HCT116 (cell line): ENCODE data around the gene HIVEP2. TPM values are rescaled to one million over a fixed set of nuclear protein-coding genes. Genes with fewer than 3 reads are reported as not detected.

Experiments used
- ATAC-seq: fragments of 200-7000 bp; cut with Tn5 transposase; 2 replicates; pipeline ENCODE4 v1.9.1; 2020; ENCODE audit warnings: mild to moderate bottlenecking, moderate library complexity
- BruUV-seq: library from RNA; stranded (reverse); fragments of 400-500 nt; replicated peaks from 2 replicates; lab custom pipeline; 2021; lab: Mats Ljungman, UMichigan
- CTCF ChIA-PET: fragments of 300-600 bp; sonication (Branson Sonifier 250); formaldehyde crosslinking; loops from one replicate; lab custom pipeline; 2021; ENCODE audit warnings: antibody characterized with exemption; lab: Charles Lee
- POLR2A ChIA-PET: fragments of 300-600, 350-600 bp; sonication (Branson Sonifier 250); formaldehyde crosslinking; loops from one replicate; lab custom pipeline; 2021; ENCODE audit warnings: antibody characterized with exemption; lab: Charles Lee
- RAD21 ChIA-PET, 2 experiments: fragments of 300-600 bp; sonication (Branson Sonifier 250); formaldehyde crosslinking; loops; one replicate each; lab custom pipeline; 2023; ENCODE audit warnings: low total read pairs in 2 of 2; ENCODE audit not compliant: uncharacterized antibody in 2 of 2, unreplicated experiment in 2 of 2, low non-redundant PET in 1 of 2; lab: Charles Lee
- DNase-seq: peaks from one replicate; pipeline ENCODE4 v3.0.0-alpha.2; 2010; ENCODE audit warnings: low read depth, low spot score
- H2AFZ ChIP-seq: fragments of 200-600 bp; shearing (Covaris generic), sonication (generic); 2 replicates; pipeline ENCODE4 v1.6.1; 2017; ENCODE audit warnings: low read depth, mixed run types, mixed read lengths, antibody characterized with exemption, low read length; ENCODE audit not compliant: poor library complexity, severe bottlenecking
- H3K27ac ChIP-seq: 2 replicates; pipeline ENCODE4 v1.5.1; 2012; ENCODE audit warnings: low read depth, low read length
- H3K27me3 ChIP-seq: fragments of 200-600 bp; sonication (generic); 2 replicates; pipeline ENCODE4 v1.6.1; 2016; ENCODE audit warnings: mixed run types, low read length, mixed read lengths; ENCODE audit not compliant: insufficient read depth
- H3K36me3 ChIP-seq, 2 experiments: fragments of 200-500 bp in 1 of 2; fragments of 200-600 bp in 1 of 2; sonication (Bioruptor generic) in 1 of 2; sonication (generic) in 1 of 2; 2 replicates each; pipeline versions ENCODE4 v1.5.1 to v1.6.1; 2014 to 2016; ENCODE audit warnings: low read length in 2 of 2, inconsistent platforms in 1 of 2, mixed read lengths in 1 of 2, mixed run types in 1 of 2; ENCODE audit not compliant: insufficient read depth in 2 of 2, control insufficient read depth in 1 of 2
- H3K4me1 ChIP-seq, 2 experiments: fragments of 200-600 bp in 1 of 2; sonication (generic) in 1 of 2; 2 replicates each; pipeline versions ENCODE4 v1.5.1 to v1.6.1; 2012 to 2017; ENCODE audit warnings: low read length in 2 of 2, inconsistent platforms in 1 of 2, mild to moderate bottlenecking in 1 of 2, mixed read lengths in 1 of 2, mixed run types in 1 of 2, moderate library complexity in 1 of 2; ENCODE audit not compliant: insufficient read depth in 2 of 2, control insufficient read depth in 1 of 2
- H3K4me2 ChIP-seq: fragments of 200-600 bp; sonication (generic); 2 replicates; pipeline ENCODE4 v1.6.1; 2017; ENCODE audit warnings: mixed run types, low read length, mixed read lengths
- H3K4me3 ChIP-seq, 2 experiments: fragments of 200-600 bp in 1 of 2; sonication (generic) in 1 of 2; replicated peaks in 1 of 2; 2 replicates each; pipeline ENCODE4 v1.5.1; 2011 to 2016; ENCODE audit warnings: low read length in 2 of 2, control low read depth in 1 of 2, low read depth in 1 of 2, mild to moderate bottlenecking in 1 of 2, mixed read lengths in 1 of 2, mixed run types in 1 of 2
- H3K79me2 ChIP-seq: fragments of 200-600 bp; sonication (generic); 2 replicates; pipeline ENCODE4 v1.6.1; 2017; ENCODE audit warnings: mild to moderate bottlenecking, mixed run types, low read length, moderate library complexity, mixed read lengths; ENCODE audit not compliant: insufficient read depth
- H3K9ac ChIP-seq: fragments of 200-600 bp; sonication (generic); 2 replicates; pipeline ENCODE4 v1.6.1; 2016; ENCODE audit warnings: low read length, mixed read lengths
- H3K9me2 ChIP-seq: fragments of 200-600 bp; sonication (generic), shearing (Covaris generic); 2 replicates; pipeline ENCODE4 v1.6.1; 2017; ENCODE audit warnings: mixed run types, mild to moderate bottlenecking, moderate library complexity; ENCODE audit not compliant: insufficient read depth
- H3K9me3 ChIP-seq, 2 experiments: fragments of 200-500 bp in 1 of 2; fragments of 200-600 bp in 1 of 2; sonication (Bioruptor generic) in 1 of 2; sonication (generic) in 1 of 2; 2 replicates each; pipeline ENCODE4 v1.6.1; 2014 to 2017; ENCODE audit warnings: low read length in 2 of 2, mixed read lengths in 2 of 2, inconsistent platforms in 1 of 2, low read depth in 1 of 2, mild to moderate bottlenecking in 1 of 2, mixed run types in 1 of 2, moderate library complexity in 1 of 2; ENCODE audit not compliant: control insufficient read depth in 1 of 2, insufficient read depth in 1 of 2
- H4K20me1 ChIP-seq: fragments of 200-600 bp; sonication (generic), shearing (Covaris generic); 2 replicates; pipeline ENCODE4 v1.6.1; 2017; ENCODE audit warnings: mixed run types, mild to moderate bottlenecking, moderate library complexity; ENCODE audit not compliant: insufficient read depth
- EGR1 ChIP-seq: IDR thresholded peaks from 2 replicates; pipeline ENCODE4 v1.6.1; 2012; ENCODE audit warnings: low read depth
- EZH2 ChIP-seq: fragments of 200-600 bp; sonication (generic); IDR thresholded peaks from 2 replicates; pipeline ENCODE4 v1.6.1; 2017; ENCODE audit warnings: antibody characterized with exemption, mixed run types
- JUND ChIP-seq: IDR thresholded peaks from 2 replicates; pipeline ENCODE4 v1.6.1; 2012
- RAD21 ChIP-seq: IDR thresholded peaks from 2 replicates; pipeline ENCODE4 v1.6.1; 2012; ENCODE audit warnings: low read depth, mild to moderate bottlenecking
- SP1 ChIP-seq: IDR thresholded peaks from 2 replicates; pipeline ENCODE4 v1.6.1; 2012; ENCODE audit warnings: low read depth
- SRF ChIP-seq: IDR thresholded peaks from 2 replicates; pipeline ENCODE4 v1.6.1; 2012; ENCODE audit warnings: low read depth
- TCF7L2 ChIP-seq: IDR thresholded peaks from 2 replicates; pipeline ENCODE4 v1.7.0; 2011; ENCODE audit warnings: borderline replicate concordance, inconsistent platforms; ENCODE audit not compliant: insufficient read depth, insufficient read length; ENCODE audit errors: extremely low read depth
- YY1 ChIP-seq: IDR thresholded peaks from 2 replicates; pipeline ENCODE4 v1.6.1; 2011; ENCODE audit warnings: low read length, low read depth, moderate library complexity, mild to moderate bottlenecking; ENCODE audit not compliant: insufficient replicate concordance; ENCODE audit errors: extremely low read depth
- ZFX ChIP-seq: fragments of 450-650 bp; IDR thresholded peaks from 2 replicates; pipeline ENCODE4 v1.6.1; 2017
- ZNF274 ChIP-seq: fragments of 200-500 bp; sonication (Bioruptor generic); IDR thresholded peaks from 2 replicates; pipeline ENCODE4 v1.6.1; 2014; ENCODE audit warnings: mild to moderate bottlenecking, low read depth, low read length, inconsistent platforms
- intact Hi-C: fragments of 100-400 bp; cut with micrococcal nuclease; formaldehyde crosslinking; loops from 2 replicates; pipeline ENCODE4 v1.10.0; 2022
- total RNA-seq: library from RNA; stranded (reverse); gene quantifications from one replicate; pipeline ENCODE4 v1.2.1, GENCODE V29; 2021; ENCODE audit not compliant: unreplicated experiment
- TF ChIP-seq, protein P1 (sequence below): IDR thresholded peaks from 2 replicates; pipeline ENCODE4 v1.6.1; 2012

Gene HIVEP2
- total RNA-seq, 1 experiment from 2014 or later = 8.1 TPM

DNA sequence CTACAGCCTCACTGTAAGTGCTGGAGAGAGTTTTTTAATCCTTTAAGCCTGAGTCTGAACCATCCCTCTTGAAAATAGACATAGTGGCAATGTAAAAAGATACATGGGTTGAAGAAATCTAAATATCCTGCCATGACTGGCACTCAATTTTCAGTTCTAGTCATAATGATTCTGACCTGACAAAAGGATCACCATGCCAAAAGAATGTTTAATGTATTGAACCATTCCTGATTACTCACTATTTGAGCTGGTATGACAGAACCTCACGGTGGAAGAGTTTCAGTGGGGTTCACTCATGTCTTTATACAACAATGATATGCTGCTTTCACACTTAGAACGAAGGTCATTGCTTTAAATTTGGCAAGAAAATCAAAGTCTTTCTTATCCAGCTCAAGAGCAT lies 93.4 kb downstream of the HIVEP2 start:
- ATAC-seq (no peak), DNase-seq (no peak)
- ChIA-PET POLR2A (no interaction called here), RAD21 (no interaction called here), CTCF (no interaction called here)
- Histone ChIP-seq H3K36me3 (no peaks in the 10 kb centered on the region), H3K9me3 (no peaks in the 10 kb centered on the region), H3K4me3 (no peak overlapping the region), H3K9me2 (no peaks in the 10 kb centered on the region), H3K4me1 (peaks cover 9 to 37% of the 10 kb centered on the region in 2 experiments), H3K27ac (no peak overlapping the region), H3K79me2 (no peaks in the 10 kb centered on the region), H2AFZ (no peak overlapping the region), H3K9ac (no peak overlapping the region), H4K20me1 (no peaks in the 10 kb centered on the region), H3K4me2 (no peak overlapping the region), H3K27me3 (no peaks in the 10 kb centered on the region)
- TF ChIP-seq SP1 (no peak), EGR1 (no peak), TCF7L2 (no peak), EZH2 (no peak), ZFX (no peak), YY1 (no peak)
- intact Hi-C loops = no loop called here
- BruUV-seq = no TSS peak

DNA sequence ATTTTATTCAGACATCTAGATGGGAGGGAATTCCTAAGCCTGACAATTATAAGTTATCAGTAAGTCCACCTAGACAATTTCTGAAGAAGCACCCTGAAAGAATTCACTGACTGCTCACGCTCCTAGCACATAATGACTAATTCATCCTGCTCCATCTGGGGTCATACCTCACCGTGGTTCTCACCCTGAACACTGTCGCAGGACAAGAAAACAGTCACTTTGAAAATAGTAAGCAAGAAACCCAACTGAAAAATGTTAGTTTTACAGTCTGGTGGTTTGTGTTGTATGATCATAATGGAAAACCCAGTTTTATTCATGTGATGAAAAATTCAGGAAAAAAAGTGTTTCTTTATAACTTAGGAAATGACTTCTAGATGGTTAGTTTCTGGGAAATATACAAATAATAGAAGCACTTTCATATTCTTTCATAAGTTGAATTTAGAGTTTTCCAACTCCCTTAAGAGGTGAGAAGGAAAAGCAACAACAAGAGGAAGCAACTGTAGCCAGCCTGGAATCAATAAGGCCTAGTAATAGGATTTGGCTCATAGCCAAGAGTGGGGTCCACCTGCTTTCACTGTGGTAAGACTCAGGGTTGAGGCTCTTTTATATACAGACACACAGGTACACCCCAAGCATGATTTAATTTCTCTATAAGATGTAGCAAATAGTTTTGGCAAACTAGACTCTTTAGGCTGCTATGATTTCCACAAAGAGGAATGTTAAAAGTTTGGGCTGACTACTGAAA lies 94.1 kb downstream of the HIVEP2 start:
- H3K79me2 ChIP-seq = no peaks in the 10 kb centered on the region
- CTCF ChIA-PET = no interaction called here
- intact Hi-C loops = no loop called here
- no peak for ATAC-seq
- peaks cover 14 to 45% of the 10 kb centered on the region in 2 experiments for H3K4me1 ChIP-seq
- H4K20me1 ChIP-seq = no peaks in the 10 kb centered on the region
- BruUV-seq = no TSS peak
- H2AFZ ChIP-seq = no peak overlapping the region
- H3K4me3 ChIP-seq = no peak overlapping the region
- H3K36me3 ChIP-seq = no peaks in the 10 kb centered on the region
- no peak overlapping the region for H3K9ac ChIP-seq
- H3K9me2 ChIP-seq = no peaks in the 10 kb centered on the region
- POLR2A ChIA-PET = no interaction called here
- no peak for DNase-seq
- TF ChIP-seq ZNF274 = no peak
- TF ChIP-seq, protein P1, sequence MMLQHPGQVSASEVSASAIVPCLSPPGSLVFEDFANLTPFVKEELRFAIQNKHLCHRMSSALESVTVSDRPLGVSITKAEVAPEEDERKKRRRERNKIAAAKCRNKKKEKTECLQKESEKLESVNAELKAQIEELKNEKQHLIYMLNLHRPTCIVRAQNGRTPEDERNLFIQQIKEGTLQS = no peak
- TF ChIP-seq EGR1 = no peak
- TF ChIP-seq JUND = no peak
- no peak for TF ChIP-seq RAD21
- no peak for TF ChIP-seq TCF7L2
- TF ChIP-seq SRF = no peak
- no peak for TF ChIP-seq YY1
- H3K4me2 ChIP-seq = no peak overlapping the region
- no peaks in the 10 kb centered on the region for H3K9me3 ChIP-seq
- no peaks in the 10 kb centered on the region for H3K27me3 ChIP-seq
- RAD21 ChIA-PET = no interaction called here
- no peak overlapping the region for H3K27ac ChIP-seq
